Stimulated activated CD4-positive, alpha-beta T cell treated with anti-CD3 and anti-CD28 coated beads, Interleukin-12 subunit alpha, Interleukin-12 subunit beta, amount 100 ng/mL, for 24 hours (primary cell): ENCODE data around the gene CDH23.
"Not testable (repeated sequence)": the region's sequence is repeated elsewhere in the genome, so short reads cannot be mapped to it uniquely, and the experiment has no call there.

Experiments used
- DNase-seq, 2 experiments: peaks; one replicate each; pipeline ENCODE4 v3.0.0-alpha.2; 2020; ENCODE audit warnings: low read depth in 2 of 2

The CDH23 gene

DNA sequence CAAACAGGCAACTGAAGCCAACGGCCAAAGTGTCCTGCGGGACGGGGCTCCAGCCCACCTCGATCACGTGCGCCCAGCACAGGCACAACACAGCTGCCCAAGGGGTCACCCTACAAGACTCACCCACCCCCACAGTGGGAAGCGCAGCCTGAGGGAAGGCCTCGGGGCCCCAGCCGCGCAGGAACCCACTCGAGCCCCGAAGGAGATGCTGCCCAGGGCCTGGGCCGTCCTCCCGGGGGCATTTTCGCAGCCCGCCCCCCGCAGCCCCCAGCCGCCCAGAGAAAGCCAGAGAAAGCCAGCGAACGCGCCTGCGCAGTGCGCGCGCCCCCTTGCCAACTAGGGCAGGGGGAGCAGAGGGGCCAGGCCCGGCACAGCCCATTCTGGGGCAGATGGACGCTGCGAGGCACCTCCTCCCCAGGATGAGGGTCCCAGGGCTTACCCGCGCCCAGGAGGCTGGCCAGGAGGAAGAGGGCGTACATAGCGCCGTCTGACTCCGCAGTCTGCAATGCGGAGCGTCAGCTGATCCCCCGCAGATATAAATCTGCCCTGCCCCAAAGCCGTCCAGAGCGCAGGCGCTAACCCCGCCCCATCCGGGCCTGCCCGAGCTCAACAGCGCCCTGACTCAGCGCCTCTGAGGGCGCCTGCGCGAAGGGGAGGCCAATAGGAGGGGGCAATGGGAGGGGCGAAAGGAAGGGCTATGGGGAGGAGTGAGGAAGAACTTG is 454.2 kb downstream of the CDH23 start, which contains the start of gene PSAP:
TSS of gene PSAP (minus strand) at position 509 of the 722 bp plus-strand sequence. CDS start at position 479, 30 bp downstream.
- DNase-seq, result peak; percentile 93 to 98

DNA sequence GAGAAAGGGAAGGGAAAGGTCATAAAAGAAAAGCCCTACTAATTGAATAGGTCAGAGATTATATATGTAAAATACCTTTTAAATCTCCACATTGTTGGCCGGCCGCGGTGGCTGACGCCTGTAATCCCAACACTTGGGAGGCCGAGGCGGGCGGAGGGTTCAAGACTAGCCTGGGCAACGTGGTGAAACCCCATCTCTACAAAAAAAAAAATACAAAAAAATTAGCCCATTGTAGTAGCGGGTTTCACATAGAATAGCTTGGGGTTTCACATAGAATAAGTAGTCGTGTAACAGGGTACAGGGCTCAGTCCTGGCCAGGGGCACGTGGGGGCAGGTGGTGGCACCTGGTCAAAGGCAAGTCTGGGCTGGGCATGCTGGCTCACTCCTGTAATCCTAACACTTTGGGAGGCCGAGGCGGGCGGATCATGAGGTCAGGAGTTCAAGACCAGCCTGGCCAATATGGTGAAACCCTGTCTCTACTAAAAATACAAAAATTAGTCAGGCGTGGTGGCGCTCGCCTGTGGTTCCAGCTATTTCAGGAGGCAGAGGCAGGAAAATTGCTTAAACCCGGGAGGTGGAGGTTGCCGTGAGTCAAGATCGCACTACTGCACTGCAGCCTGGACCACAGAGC is 454.9 kb downstream of the CDH23 start:
- not testable (repeated sequence) for DNase-seq

DNA sequence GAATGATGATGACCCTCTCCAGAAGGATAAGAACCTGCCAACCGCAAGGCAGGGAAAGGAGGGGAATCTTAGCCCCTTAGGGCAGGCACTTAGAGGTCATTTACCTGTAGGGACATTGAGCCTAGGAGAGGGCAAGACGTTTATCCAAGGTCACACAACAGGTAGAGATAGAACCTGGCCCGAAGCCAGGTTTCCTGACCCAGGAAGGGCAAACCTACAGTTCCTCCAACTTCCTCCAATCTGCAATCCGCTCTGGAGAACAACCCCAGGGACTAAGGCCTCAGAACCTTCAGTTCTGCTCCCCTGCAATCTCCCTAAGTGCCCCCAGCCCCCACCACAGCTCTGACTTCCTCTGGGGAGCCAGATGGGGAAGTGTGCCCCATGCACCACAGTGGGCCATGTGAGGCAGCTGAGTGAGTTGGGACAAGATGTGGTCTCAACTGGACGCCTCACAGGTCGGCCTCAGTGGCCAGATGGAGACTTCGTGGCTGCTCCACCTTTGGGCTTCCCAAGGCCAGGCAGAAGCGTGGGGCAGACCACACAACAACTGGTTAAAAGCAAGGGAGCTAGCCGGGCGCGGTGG is 455.7 kb downstream of the CDH23 start:
- DNase-seq, result no peak

DNA sequence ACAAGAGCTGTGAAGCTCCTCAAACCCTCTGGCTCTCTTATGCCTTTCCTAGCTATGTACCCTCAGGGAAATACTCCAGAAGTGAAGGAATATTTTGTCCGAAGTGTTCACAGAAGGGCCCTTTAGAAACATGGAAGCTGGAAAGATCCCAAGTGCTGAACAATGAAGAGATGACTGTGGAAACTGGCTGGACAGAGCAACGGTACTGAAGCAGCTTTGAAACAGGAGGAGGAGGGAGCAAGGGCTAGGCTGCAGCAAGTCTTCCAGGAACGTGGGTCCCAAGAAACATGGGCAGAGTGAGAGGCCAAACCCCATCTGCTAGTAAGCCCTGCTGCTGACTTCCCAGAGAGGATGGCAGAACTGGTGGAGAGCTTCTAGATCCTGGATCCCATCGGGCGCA is 457.3 kb downstream of the CDH23 start:
- no peak for DNase-seq

DNA sequence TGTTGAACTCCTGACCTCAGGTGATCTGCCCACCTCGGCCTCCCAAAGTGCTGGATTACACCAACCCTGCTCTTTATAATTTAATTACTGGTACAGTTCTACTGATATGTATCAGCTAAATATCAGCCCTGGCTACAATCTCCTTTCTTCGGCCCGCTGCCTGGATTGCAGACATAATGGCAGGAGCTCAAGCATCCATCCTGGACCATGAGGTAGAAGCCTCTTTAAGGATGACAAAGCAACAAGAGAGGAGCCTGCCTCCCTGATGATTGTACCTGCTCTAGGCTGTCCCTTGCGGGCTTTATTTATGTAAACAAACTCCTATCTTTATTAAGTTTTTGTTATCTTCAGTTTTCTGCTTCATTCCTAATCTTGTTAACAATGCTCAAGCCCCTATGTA is 459.9 kb downstream of the CDH23 start:
- no peak for DNase-seq

DNA sequence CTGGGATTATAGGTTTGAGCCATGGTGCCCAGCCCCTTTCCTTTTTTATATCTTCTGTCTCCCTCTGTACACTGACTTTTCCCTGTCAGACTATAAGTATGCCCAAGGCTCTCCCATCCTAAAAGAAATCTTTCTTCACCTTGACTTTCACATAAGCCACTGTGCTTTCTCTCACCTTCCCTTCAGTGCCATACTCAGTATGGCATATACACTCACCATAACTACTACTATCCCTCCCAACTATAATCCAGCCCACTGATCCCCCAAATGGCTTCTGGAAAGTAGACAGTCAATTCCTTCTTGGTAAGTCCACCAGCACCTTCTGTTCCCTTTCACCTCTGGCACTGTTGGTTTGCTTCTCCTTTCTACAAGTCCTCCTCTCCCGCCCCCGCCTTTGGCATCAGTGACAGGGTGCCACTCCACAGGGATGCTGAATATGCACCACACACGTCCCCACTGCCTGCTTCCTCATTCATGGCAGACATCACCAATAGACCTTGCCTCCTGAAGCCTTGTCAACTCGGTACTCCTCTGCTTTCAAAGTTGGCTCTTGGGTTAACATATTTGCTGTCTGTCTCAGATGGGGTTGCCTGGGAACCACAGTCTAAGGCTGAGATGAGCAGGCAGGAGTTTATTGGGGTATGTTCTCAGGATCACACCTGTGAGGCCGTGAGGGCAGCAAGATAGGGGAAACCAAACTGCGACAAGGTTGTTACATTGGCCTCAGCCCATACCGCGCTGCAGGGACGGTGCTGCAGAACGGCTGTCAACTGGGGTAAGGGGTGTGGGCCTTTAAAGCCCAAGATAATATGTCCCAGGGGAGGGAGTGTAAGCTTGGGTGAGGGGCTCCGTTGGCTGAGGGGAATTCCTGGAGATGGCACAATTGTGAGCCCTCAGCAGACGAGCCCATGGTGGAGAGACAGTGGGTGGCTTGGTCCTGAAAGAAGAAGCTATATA is 461.5 kb downstream of the CDH23 start:
- no peak for DNase-seq

DNA sequence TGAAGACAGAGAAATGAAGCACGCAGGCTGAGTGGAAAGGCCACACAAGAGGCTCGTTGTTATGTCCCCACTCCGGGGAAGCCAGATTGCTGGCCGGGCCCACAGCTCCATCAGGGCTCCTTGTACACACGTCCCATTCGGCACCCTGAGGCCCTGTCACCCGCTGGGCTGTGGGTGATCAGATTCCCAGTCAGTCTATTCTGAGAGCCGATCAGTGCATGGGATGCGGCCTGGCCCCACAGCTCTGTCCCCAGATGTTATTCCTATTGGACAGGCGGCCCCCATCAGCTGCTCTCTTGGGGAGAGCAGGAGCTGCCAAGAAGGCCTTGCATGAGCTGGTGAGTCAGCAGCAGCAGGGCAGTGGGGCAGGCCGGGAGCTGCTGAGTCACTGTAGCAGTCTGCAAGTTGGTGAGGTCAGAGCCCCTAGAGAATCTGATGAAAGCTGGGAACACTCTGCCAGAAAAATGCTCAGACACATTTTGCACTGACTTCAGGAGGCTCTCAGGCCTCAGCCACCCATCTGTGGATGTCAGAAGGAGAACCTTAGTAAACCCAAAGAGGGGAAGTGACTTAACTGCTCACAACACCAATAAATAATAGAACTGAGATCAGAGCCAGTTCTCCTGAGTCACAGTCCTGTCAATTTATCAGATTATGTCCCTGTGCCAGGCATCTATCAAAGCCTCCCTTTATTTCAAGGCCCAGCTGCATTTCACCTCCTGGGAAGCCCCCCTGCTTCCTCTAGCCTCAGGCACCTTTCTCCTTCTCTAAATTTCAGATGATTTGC is 463.7 kb downstream of the CDH23 start:
- peak in 1 of 2 experiments; percentile 13 for DNase-seq

DNA sequence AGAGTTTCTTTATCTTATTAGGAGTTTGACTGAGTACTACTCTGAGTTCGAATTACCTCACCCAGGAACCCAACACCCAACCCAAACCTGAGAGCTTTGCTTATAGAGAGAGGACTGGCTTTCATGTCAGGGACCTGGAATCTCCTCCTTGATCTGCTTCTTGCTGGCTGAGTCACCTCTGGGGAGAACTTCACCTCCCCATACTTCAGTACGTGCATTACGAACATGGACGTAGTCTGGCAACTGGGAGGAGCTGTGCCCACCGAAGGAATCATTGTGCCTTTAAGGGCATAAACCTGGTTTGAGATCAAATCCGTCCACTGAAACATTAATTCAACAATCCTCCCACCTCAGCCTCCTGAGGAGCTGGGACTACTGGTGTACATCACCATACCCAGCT is 466.5 kb downstream of the CDH23 start:
- no peak for DNase-seq

DNA sequence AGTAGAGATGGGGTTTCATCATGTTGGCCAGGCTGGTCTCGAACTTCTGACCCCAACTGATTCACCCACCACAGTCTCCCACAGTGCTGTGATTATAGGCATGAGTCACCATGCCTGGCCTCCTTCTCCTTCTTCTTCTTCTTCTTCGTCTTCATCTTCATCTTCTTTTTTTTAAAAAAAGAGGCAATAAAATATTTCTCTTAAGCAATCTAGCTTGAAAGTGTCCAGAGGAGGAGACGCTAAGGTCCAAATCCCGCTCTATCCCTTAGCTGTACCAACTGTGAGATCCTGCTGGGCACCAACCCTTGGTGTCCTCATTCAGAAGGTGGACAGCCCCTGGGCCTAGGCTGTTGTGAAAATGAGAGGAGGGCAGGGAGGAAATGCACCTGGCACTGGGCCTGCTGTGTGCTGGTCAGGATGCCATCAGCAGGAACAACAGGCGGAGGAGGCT is 468.2 kb downstream of the CDH23 start:
- DNase-seq, result no peak
